HepG2 (cell line): ENCODE measurements around the gene ACRBP. TPM values are rescaled to one million over a fixed set of nuclear protein-coding genes. Genes with fewer than 3 reads are reported as not detected.
A peak's percentile ranks its signal among the peaks of the same experiment; 100 is the strongest.

ENCODE experiments used
- DMAP1 ChIP-seq: IDR thresholded peaks from 2 replicates; pipeline ENCODE4 v1.6.1; 2016
- HBP1 ChIP-seq: IDR thresholded peaks from 2 replicates; pipeline ENCODE4 v1.6.1; 2016; ENCODE audit warnings: low read depth, control low read depth
- HHEX ChIP-seq: IDR thresholded peaks from 2 replicates; pipeline ENCODE4 v1.6.1; 2016; ENCODE audit warnings: control low read depth
- KDM2A ChIP-seq: sonication (generic); formaldehyde crosslinking; IDR thresholded peaks from 2 replicates; pipeline ENCODE4 v1.4.0; 2020; ENCODE audit warnings: low read depth, missing genetic modification reagents, borderline replicate concordance
- KDM5B ChIP-seq: sonication (generic); formaldehyde crosslinking; IDR thresholded peaks from 2 replicates; pipeline ENCODE4 v1.4.0; 2020; ENCODE audit warnings: missing genetic modification reagents, mild to moderate bottlenecking, borderline replicate concordance
- KLF16 ChIP-seq, 2 experiments: sonication (generic) in 1 of 2; formaldehyde crosslinking in 1 of 2; IDR thresholded peaks; 2 replicates each; pipeline versions ENCODE4 v1.6.1 to v1.8.0; 2016 to 2023; ENCODE audit warnings: missing genetic modification reagents in 2 of 2, missing compliant biosample characterization in 1 of 2
- KLF6 ChIP-seq: IDR thresholded peaks from 2 replicates; pipeline ENCODE4 v1.8.0; 2016; ENCODE audit warnings: missing biosample characterization, missing genetic modification reagents
- PPARG ChIP-seq: conservative IDR thresholded peaks from 2 replicates; pipeline ENCODE4 v1.6.1; 2016; ENCODE audit warnings: missing biosample characterization, missing genetic modification reagents
- SKIL ChIP-seq: sonication (generic); formaldehyde crosslinking; IDR thresholded peaks from 2 replicates; pipeline ENCODE4 v1.8.0; 2022; ENCODE audit warnings: missing genetic modification reagents, mild to moderate bottlenecking, moderate library complexity, borderline replicate concordance
- TEF ChIP-seq: sonication (generic); formaldehyde crosslinking; IDR thresholded peaks from 2 replicates; pipeline ENCODE4 v1.5.0; 2020; ENCODE audit warnings: missing genetic modification reagents
- ZEB1 ChIP-seq: IDR thresholded peaks from 2 replicates; pipeline ENCODE4 v1.6.1; 2012; ENCODE audit warnings: mild to moderate bottlenecking, low read depth, inconsistent platforms; ENCODE audit not compliant: insufficient replicate concordance
- ZHX1 ChIP-seq: sonication (generic); formaldehyde crosslinking; IDR thresholded peaks from 2 replicates; pipeline ENCODE4 v1.8.1; 2022; ENCODE audit warnings: low read depth, mild to moderate bottlenecking, missing genetic modification reagents
- ZNF225 ChIP-seq: sonication (generic); formaldehyde crosslinking; IDR thresholded peaks from 2 replicates; pipeline ENCODE4 v1.4.0; 2020; ENCODE audit warnings: mild to moderate bottlenecking, missing genetic modification reagents
- ZNF362 ChIP-seq: sonication (generic); formaldehyde crosslinking; IDR thresholded peaks from 2 replicates; pipeline ENCODE4 v1.4.0; 2020; ENCODE audit warnings: missing genetic modification reagents, mild to moderate bottlenecking, borderline replicate concordance
- ZNF484 ChIP-seq: sonication (generic); formaldehyde crosslinking; IDR thresholded peaks from 2 replicates; pipeline ENCODE4 v1.5.1; 2020; ENCODE audit warnings: mild to moderate bottlenecking, low read depth, missing genetic modification reagents, borderline replicate concordance
- ZNF552 ChIP-seq: sonication (generic); formaldehyde crosslinking; IDR thresholded peaks from 2 replicates; pipeline ENCODE4 v1.9.0; 2022; ENCODE audit warnings: missing genetic modification reagents, mild to moderate bottlenecking, borderline replicate concordance
- ZNF746 ChIP-seq: sonication (generic); formaldehyde crosslinking; IDR thresholded peaks from 2 replicates; pipeline ENCODE4 v1.8.0; 2022; ENCODE audit warnings: mild to moderate bottlenecking, missing genetic modification reagents
- ZNF768 ChIP-seq: sonication (generic); formaldehyde crosslinking; IDR thresholded peaks from 2 replicates; pipeline ENCODE4 v1.4.0; 2020; ENCODE audit warnings: missing genetic modification reagents
- polyA plus RNA-seq, 8 experiments: library from polyadenylated mRNA; depleted of rRNA in 3 of 8; stranded (reverse) in 7 of 8; unstranded in 1 of 8; fragments of >200 nt; fragmentation: Illumina TruSeq in 4 of 8; extraction: Trizol in 4 of 8; gene quantifications; 2 replicates each; pipeline versions ENCODE4 v1.2.1 to v1.2.3, GENCODE V29; 2011 to 2016; ENCODE audit warnings: low read depth in 4 of 8, missing spikeins in 1 of 8, mixed read lengths in 1 of 8; ENCODE audit not compliant: insufficient read depth in 1 of 8
- total RNA-seq, 5 experiments: library from RNA; depleted of rRNA; stranded (reverse); fragments of >200 nt; fragmentation: Illumina TruSeq; extraction: Trizol; gene quantifications; 2 replicates each; pipeline ENCODE4 v1.2.3, GENCODE V29; 2016; ENCODE audit warnings: low read depth in 1 of 5

The ACRBP gene
- total and polyA plus RNA-seq, 2 of the 13 experiments (the other 11 are each of a cell fraction or from before 2014, with no cell fraction given), result 0.46 TPM; not detected in 1

- TF ChIP-seq KLF16 (CRISPR knock-in tag; IDR thresholded peaks at IDR 0.05) (no peak), ZEB1 (peak; percentile 52), ZNF362 (CRISPR knock-in tag) (peak; percentile 3; the same call in 1 of the 2 replicates), KDM2A (CRISPR knock-in tag) (peak; percentile 71; the same call in 1 of the 2 replicates), KLF6 (CRISPR knock-in tag) (no peak), HBP1 (no peak; the same call in 1 of the 2 replicates), PPARG (CRISPR knock-in tag) (no peak; the same call in none of the 2 replicates), KDM5B (CRISPR knock-in tag) (peak; percentile 63; the same call in 1 of the 2 replicates), ZNF552 (no peak), ZNF225 (CRISPR knock-in tag) (no peak), DMAP1 (CRISPR knock-in tag) (no peak; the same call in 1 of the 2 replicates), SKIL (CRISPR knock-in tag) (no peak), ZNF768 (CRISPR knock-in tag) (peak; percentile 35; the same call in 1 of the 2 replicates), HHEX (CRISPR knock-in tag) (0 out of 2 replicates have a peak, but pooled peaks have one; percentile 23), ZNF746 (CRISPR knock-in tag) (peak; percentile 95), TEF (CRISPR knock-in tag) (no peak), ZHX1 (CRISPR knock-in tag) (peak; percentile 76; the same call in 1 of the 2 replicates), ZNF484 (no peak)
Measured at GRCh38 chr12:6688999-6689882, 42.0 kb upstream of the ACRBP start, which contains the start of gene ZNF384 (continued).
